Adrenal gland (tissue), 5 donors: Measurements from ENCODE around the gene PPAT.

ENCODE experiments used
- POLR2A ChIP-seq, 2 donors: fragments of 450-650 bp; IDR thresholded peaks; one replicate each; pipeline ENCODE4 v1.6.1; 2017; ENCODE audit warnings: antibody characterized with exemption in 2 of 2, mild to moderate bottlenecking in 2 of 2, moderate library complexity in 1 of 2
- TF ChIP-seq, protein P1 (sequence below), 6 experiments: fragments of 450-650 bp in 4 of 6; fragments of 200-600 bp in 2 of 6; sonication (generic) in 1 of 6; IDR thresholded peaks; 1 replicate in 5 of 6; 2 replicates in 1 of 6; pipeline versions ENCODE4 v1.5.1 to v1.8.0; 2016 to 2021; ENCODE audit warnings: antibody characterized with exemption in 6 of 6, mild to moderate bottlenecking in 2 of 6, moderate library complexity in 1 of 6
- donor health status: DM: no; HTN: no; CAD: no.

DNA sequence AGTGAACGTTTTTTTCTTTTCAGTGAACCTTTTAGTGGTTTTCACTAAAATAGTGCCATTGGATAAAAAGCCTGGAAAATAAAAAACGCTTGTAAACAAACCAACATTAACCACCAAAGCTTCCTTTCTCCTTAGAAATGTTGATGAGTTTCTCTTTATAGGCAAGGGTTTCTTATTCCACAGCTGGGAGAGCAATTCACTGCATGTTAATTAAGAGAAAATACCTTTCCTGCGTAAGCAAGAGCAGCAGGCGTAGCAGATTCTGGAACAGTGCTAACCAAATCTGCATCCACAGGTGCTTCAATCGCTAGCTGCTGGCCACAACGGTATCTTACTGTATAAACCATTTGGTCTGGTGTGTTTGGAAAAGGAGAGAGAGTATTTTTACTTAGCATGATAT, 34.9 kb downstream of the PPAT start:
- TF ChIP-seq POLR2A (IDR thresholded peaks at IDR 0.05): no peak
- TF ChIP-seq, protein P1, sequence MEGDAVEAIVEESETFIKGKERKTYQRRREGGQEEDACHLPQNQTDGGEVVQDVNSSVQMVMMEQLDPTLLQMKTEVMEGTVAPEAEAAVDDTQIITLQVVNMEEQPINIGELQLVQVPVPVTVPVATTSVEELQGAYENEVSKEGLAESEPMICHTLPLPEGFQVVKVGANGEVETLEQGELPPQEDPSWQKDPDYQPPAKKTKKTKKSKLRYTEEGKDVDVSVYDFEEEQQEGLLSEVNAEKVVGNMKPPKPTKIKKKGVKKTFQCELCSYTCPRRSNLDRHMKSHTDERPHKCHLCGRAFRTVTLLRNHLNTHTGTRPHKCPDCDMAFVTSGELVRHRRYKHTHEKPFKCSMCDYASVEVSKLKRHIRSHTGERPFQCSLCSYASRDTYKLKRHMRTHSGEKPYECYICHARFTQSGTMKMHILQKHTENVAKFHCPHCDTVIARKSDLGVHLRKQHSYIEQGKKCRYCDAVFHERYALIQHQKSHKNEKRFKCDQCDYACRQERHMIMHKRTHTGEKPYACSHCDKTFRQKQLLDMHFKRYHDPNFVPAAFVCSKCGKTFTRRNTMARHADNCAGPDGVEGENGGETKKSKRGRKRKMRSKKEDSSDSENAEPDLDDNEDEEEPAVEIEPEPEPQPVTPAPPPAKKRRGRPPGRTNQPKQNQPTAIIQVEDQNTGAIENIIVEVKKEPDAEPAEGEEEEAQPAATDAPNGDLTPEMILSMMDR (IDR thresholded peaks at IDR 0.05): no peak
